HEK293 (cell line): ENCODE data around the gene GP1BB.

Source experiments
- CTCF ChIA-PET: fragments of 350-600 bp; formaldehyde crosslinking; extraction: SDS; loops from one replicate; lab custom pipeline; 2021; ENCODE audit warnings: antibody characterized with exemption; lab: Yijun Ruan, JAX
- POLR2A ChIA-PET: fragments of 300-600 bp; formaldehyde crosslinking; extraction: SDS; loops from one replicate; lab custom pipeline; 2020; ENCODE audit warnings: antibody characterized with exemption, inconsistent platforms; lab: Yijun Ruan, JAX
- H3K27ac ChIP-seq: fragments of 200-500 bp; sonication (Bioruptor generic); 2 replicates; pipeline ENCODE4 v1.5.1; 2014; ENCODE audit warnings: low read depth, low read length, control low read depth, inconsistent platforms; ENCODE audit errors: extremely low read depth
- H3K36me3 ChIP-seq, 2 experiments: fragments of 200-500 bp in 1 of 2; sonication (Bioruptor generic) in 1 of 2; 1 replicate in 1 of 2; 2 replicates in 1 of 2; pipeline ENCODE4 v1.5.1; 2014 to 2017; ENCODE audit warnings: inconsistent platforms in 2 of 2, low read length in 2 of 2; ENCODE audit not compliant: control insufficient read depth in 2 of 2, insufficient read depth in 1 of 2
- H3K4me1 ChIP-seq: fragments of 200-500 bp; sonication (Bioruptor generic); 2 replicates; pipeline ENCODE4 v1.5.1; 2014; ENCODE audit warnings: mild to moderate bottlenecking, low read length, inconsistent platforms; ENCODE audit not compliant: control insufficient read depth, insufficient read depth
- H3K4me3 ChIP-seq: 2 replicates; pipeline ENCODE4 v1.5.1; 2011; ENCODE audit warnings: low read depth, mild to moderate bottlenecking, control low read depth, low read length, moderate library complexity
- H3K9me3 ChIP-seq: fragments of 200-500 bp; sonication (Bioruptor generic); 2 replicates; pipeline ENCODE4 v1.5.1; 2014; ENCODE audit warnings: low read depth, low read length, inconsistent platforms; ENCODE audit not compliant: control insufficient read depth, insufficient read depth
- GLI4 ChIP-seq: fragments of 450-650 bp; formaldehyde crosslinking; IDR thresholded peaks from 2 replicates; pipeline ENCODE4 v1.5.1; 2016; ENCODE audit warnings: missing biosample characterization, missing genetic modification characterization
- GLIS1 ChIP-seq: fragments of 450-650 bp; formaldehyde crosslinking; IDR thresholded peaks from 2 replicates; pipeline ENCODE4 v1.5.1; 2016; ENCODE audit warnings: missing biosample characterization, missing genetic modification characterization
- GLIS2 ChIP-seq: fragments of 450-650 bp; formaldehyde crosslinking; IDR thresholded peaks from 2 replicates; pipeline ENCODE4 v1.5.1; 2016; ENCODE audit warnings: missing biosample characterization, missing genetic modification characterization
- KLF9 ChIP-seq: fragments of 450-650 bp; formaldehyde crosslinking; IDR thresholded peaks from 2 replicates; pipeline ENCODE4 v1.5.1; 2016; ENCODE audit warnings: missing biosample characterization, missing genetic modification characterization, low read depth
- REPIN1 ChIP-seq: fragments of 450-650 bp; formaldehyde crosslinking; IDR thresholded peaks from 2 replicates; pipeline ENCODE4 v1.5.1; 2017; ENCODE audit warnings: missing biosample characterization, missing genetic modification characterization, low read depth
- WT1 ChIP-seq: fragments of 450-650 bp; formaldehyde crosslinking; IDR thresholded peaks from 2 replicates; pipeline ENCODE4 v1.5.1; 2016; ENCODE audit warnings: missing biosample characterization, missing genetic modification characterization
- ZBTB7A ChIP-seq: fragments of 450-650 bp; formaldehyde crosslinking; IDR thresholded peaks from 2 replicates; pipeline ENCODE4 v1.5.1; 2016; ENCODE audit warnings: low read depth, missing biosample characterization, missing genetic modification characterization
- ZNF138 ChIP-seq: fragments of 450-650 bp; formaldehyde crosslinking; IDR thresholded peaks from 2 replicates; pipeline ENCODE4 v1.5.1; 2016; ENCODE audit warnings: missing biosample characterization, missing genetic modification characterization, borderline replicate concordance
- ZNF558 ChIP-seq: fragments of 450-650 bp; formaldehyde crosslinking; IDR thresholded peaks from 2 replicates; pipeline ENCODE4 v1.5.1; 2016; ENCODE audit warnings: missing biosample characterization, missing genetic modification characterization
- ZNF707 ChIP-seq: fragments of 450-650 bp; formaldehyde crosslinking; IDR thresholded peaks from 2 replicates; pipeline ENCODE4 v1.5.1; 2016; ENCODE audit warnings: missing biosample characterization, missing genetic modification characterization
- TF ChIP-seq, protein P1 (sequence below): fragments of 450-650 bp; formaldehyde crosslinking; conservative IDR thresholded peaks from 2 replicates; pipeline ENCODE4 v1.5.1; 2016; ENCODE audit warnings: low read depth, missing biosample characterization, missing genetic modification characterization
- TF ChIP-seq, protein P2 (sequence below): fragments of 450-650 bp; formaldehyde crosslinking; IDR thresholded peaks from 2 replicates; pipeline ENCODE4 v1.5.1; 2017; ENCODE audit warnings: missing biosample characterization, missing genetic modification characterization
- TF ChIP-seq, protein P3 (sequence below): fragments of 450-650 bp; formaldehyde crosslinking; IDR thresholded peaks from 2 replicates; pipeline ENCODE4 v1.5.1; 2017; ENCODE audit warnings: missing biosample characterization, missing genetic modification characterization
- TF ChIP-seq, protein P4 (sequence below): fragments of 450-650 bp; formaldehyde crosslinking; optimal IDR thresholded peaks from 2 replicates; pipeline ENCODE3; 2016; ENCODE audit warnings: missing biosample characterization, mild to moderate bottlenecking, missing genetic modification characterization
- TF ChIP-seq, protein P5 (sequence below): fragments of 450-650 bp; formaldehyde crosslinking; IDR thresholded peaks from 2 replicates; pipeline ENCODE4 v1.5.1; 2016; ENCODE audit warnings: missing biosample characterization, missing genetic modification characterization
- TF ChIP-seq, protein P6 (sequence below): fragments of 450-650 bp; formaldehyde crosslinking; conservative IDR thresholded peaks from 2 replicates; pipeline ENCODE4 v1.5.1; 2016; ENCODE audit warnings: low read depth, missing biosample characterization, missing genetic modification characterization
- TF ChIP-seq, protein P7 (sequence below): fragments of 450-650 bp; formaldehyde crosslinking; IDR thresholded peaks from 2 replicates; pipeline ENCODE4 v1.5.1; 2016; ENCODE audit warnings: missing biosample characterization, missing genetic modification characterization

Gene GP1BB

DNA sequence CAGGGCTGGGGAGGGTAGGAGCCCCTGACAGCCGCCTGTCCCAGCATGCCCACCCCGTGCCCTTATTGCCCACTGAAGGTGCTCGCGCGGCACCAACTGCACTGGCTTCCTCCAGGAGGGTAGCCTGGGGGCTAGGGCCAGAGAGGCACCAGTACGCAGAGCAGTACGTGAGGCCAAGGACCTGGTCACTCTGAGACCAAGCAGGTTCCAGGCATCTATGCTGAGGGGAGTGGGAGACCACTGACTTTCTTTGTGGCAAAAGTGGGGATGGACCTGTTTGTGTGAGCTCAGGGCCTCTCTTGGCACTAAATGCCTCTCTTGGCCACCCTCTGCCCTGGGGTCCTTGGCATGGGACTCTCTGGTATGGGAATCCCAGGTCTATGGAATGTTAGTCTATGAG, 10.8 kb downstream of the GP1BB start (continued):
- TF ChIP-seq, protein P1, sequence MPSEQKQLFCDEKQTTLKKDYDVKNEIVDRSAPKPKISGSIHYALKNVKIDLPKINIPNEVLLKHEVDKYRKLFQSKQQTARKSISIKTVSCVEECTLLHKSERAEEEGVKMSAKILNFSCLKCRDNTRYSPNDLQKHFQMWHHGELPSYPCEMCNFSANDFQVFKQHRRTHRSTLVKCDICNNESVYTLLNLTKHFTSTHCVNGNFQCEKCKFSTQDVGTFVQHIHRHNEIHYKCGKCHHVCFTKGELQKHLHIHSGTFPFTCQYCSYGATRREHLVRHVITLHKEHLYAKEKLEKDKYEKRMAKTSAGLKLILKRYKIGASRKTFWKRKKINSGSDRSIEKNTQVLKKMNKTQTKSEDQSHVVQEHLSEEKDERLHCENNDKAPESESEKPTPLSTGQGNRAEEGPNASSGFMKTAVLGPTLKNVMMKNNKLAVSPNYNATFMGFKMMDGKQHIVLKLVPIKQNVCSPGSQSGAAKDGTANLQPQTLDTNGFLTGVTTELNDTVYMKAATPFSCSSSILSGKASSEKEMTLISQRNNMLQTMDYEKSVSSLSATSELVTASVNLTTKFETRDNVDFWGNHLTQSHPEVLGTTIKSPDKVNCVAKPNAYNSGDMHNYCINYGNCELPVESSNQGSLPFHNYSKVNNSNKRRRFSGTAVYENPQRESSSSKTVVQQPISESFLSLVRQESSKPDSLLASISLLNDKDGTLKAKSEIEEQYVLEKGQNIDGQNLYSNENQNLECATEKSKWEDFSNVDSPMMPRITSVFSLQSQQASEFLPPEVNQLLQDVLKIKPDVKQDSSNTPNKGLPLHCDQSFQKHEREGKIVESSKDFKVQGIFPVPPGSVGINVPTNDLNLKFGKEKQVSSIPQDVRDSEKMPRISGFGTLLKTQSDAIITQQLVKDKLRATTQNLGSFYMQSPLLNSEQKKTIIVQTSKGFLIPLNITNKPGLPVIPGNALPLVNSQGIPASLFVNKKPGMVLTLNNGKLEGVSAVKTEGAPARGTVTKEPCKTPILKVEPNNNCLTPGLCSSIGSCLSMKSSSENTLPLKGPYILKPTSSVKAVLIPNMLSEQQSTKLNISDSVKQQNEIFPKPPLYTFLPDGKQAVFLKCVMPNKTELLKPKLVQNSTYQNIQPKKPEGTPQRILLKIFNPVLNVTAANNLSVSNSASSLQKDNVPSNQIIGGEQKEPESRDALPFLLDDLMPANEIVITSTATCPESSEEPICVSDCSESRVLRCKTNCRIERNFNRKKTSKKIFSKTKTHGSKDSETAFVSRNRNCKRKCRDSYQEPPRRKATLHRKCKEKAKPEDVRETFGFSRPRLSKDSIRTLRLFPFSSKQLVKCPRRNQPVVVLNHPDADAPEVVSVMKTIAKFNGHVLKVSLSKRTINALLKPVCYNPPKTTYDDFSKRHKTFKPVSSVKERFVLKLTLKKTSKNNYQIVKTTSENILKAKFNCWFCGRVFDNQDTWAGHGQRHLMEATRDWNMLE (tag by site-specific recombination) = no peak
- no peak for TF ChIP-seq ZNF138 (tag by site-specific recombination)
- TF ChIP-seq, protein P2, sequence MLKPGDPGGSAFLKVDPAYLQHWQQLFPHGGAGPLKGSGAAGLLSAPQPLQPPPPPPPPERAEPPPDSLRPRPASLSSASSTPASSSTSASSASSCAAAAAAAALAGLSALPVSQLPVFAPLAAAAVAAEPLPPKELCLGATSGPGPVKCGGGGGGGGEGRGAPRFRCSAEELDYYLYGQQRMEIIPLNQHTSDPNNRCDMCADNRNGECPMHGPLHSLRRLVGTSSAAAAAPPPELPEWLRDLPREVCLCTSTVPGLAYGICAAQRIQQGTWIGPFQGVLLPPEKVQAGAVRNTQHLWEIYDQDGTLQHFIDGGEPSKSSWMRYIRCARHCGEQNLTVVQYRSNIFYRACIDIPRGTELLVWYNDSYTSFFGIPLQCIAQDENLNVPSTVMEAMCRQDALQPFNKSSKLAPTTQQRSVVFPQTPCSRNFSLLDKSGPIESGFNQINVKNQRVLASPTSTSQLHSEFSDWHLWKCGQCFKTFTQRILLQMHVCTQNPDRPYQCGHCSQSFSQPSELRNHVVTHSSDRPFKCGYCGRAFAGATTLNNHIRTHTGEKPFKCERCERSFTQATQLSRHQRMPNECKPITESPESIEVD (tag by site-specific recombination) = no peak
- TF ChIP-seq, protein P3, sequence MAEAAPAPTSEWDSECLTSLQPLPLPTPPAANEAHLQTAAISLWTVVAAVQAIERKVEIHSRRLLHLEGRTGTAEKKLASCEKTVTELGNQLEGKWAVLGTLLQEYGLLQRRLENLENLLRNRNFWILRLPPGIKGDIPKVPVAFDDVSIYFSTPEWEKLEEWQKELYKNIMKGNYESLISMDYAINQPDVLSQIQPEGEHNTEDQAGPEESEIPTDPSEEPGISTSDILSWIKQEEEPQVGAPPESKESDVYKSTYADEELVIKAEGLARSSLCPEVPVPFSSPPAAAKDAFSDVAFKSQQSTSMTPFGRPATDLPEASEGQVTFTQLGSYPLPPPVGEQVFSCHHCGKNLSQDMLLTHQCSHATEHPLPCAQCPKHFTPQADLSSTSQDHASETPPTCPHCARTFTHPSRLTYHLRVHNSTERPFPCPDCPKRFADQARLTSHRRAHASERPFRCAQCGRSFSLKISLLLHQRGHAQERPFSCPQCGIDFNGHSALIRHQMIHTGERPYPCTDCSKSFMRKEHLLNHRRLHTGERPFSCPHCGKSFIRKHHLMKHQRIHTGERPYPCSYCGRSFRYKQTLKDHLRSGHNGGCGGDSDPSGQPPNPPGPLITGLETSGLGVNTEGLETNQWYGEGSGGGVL = no peak
- TF ChIP-seq ZNF558 = no peak
- no peak for TF ChIP-seq ZNF707 (tag by site-specific recombination)
- TF ChIP-seq, protein P4, sequence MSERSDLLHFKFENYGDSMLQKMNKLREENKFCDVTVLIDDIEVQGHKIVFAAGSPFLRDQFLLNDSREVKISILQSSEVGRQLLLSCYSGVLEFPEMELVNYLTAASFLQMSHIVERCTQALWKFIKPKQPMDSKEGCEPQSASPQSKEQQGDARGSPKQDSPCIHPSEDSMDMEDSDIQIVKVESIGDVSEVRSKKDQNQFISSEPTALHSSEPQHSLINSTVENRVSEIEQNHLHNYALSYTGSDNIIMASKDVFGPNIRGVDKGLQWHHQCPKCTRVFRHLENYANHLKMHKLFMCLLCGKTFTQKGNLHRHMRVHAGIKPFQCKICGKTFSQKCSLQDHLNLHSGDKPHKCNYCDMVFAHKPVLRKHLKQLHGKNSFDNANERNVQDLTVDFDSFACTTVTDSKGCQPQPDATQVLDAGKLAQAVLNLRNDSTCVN (tag by site-specific recombination) = no peak

DNA sequence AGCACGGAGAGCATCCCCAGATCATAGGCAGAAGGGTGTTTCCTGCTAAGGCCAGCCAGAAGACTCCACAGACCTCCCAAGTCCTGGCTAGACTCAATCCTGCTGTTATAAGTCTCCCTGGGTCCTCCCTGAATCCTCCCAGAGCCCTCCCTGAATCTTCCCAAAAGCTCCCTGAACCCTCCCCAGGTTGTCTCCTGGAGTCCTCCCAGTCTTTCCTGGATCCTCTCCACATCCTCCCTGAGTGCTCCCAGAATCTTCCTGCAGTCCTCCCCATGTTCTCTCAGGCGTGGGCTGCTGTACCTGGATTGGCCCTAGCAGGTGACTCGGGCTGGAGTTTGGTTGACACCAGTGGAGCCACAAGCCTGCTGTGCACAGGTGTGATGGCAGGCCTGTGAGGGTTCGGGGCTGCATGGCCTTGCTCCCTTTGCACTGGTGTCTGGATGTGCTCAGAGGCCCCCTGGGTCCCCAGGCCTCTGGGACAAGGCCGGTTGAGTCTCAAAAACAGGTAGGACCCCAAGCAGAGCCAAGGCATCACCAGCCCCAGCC, 11.6 kb downstream of the GP1BB start:
- CTCF ChIA-PET = interaction anchor here (7.5 kb wide), 1 partner anchor 179 kb away, joined by 184 read pairs; no protein-coding TSS in a partner anchor
- POLR2A ChIA-PET = no interaction called here
- TF ChIP-seq WT1 (tag by site-specific recombination) = peak; percentile 61
- TF ChIP-seq, protein P5, sequence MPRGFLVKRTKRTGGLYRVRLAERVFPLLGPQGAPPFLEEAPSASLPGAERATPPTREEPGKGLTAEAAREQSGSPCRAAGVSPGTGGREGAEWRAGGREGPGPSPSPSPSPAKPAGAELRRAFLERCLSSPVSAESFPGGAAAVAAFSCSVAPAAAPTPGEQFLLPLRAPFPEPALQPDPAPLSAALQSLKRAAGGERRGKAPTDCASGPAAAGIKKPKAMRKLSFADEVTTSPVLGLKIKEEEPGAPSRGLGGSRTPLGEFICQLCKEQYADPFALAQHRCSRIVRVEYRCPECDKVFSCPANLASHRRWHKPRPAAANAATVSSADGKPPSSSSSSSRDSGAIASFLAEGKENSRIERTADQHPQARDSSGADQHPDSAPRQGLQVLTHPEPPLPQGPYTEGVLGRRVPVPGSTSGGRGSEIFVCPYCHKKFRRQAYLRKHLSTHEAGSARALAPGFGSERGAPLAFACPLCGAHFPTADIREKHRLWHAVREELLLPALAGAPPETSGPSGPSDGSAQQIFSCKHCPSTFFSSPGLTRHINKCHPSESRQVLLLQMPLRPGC = no peak
- TF ChIP-seq, protein P6, sequence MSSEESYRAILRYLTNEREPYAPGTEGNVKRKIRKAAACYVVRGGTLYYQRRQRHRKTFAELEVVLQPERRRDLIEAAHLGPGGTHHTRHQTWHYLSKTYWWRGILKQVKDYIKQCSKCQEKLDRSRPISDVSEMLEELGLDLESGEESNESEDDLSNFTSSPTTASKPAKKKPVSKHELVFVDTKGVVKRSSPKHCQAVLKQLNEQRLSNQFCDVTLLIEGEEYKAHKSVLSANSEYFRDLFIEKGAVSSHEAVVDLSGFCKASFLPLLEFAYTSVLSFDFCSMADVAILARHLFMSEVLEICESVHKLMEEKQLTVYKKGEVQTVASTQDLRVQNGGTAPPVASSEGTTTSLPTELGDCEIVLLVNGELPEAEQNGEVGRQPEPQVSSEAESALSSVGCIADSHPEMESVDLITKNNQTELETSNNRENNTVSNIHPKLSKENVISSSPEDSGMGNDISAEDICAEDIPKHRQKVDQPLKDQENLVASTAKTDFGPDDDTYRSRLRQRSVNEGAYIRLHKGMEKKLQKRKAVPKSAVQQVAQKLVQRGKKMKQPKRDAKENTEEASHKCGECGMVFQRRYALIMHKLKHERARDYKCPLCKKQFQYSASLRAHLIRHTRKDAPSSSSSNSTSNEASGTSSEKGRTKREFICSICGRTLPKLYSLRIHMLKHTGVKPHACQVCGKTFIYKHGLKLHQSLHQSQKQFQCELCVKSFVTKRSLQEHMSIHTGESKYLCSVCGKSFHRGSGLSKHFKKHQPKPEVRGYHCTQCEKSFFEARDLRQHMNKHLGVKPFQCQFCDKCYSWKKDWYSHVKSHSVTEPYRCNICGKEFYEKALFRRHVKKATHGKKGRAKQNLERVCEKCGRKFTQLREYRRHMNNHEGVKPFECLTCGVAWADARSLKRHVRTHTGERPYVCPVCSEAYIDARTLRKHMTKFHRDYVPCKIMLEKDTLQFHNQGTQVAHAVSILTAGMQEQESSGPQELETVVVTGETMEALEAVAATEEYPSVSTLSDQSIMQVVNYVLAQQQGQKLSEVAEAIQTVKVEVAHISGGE (tag by site-specific recombination) = no peak
- TF ChIP-seq GLIS2 = no peak
- no peak for TF ChIP-seq GLI4 (tag by site-specific recombination)
- TF ChIP-seq, protein P7, sequence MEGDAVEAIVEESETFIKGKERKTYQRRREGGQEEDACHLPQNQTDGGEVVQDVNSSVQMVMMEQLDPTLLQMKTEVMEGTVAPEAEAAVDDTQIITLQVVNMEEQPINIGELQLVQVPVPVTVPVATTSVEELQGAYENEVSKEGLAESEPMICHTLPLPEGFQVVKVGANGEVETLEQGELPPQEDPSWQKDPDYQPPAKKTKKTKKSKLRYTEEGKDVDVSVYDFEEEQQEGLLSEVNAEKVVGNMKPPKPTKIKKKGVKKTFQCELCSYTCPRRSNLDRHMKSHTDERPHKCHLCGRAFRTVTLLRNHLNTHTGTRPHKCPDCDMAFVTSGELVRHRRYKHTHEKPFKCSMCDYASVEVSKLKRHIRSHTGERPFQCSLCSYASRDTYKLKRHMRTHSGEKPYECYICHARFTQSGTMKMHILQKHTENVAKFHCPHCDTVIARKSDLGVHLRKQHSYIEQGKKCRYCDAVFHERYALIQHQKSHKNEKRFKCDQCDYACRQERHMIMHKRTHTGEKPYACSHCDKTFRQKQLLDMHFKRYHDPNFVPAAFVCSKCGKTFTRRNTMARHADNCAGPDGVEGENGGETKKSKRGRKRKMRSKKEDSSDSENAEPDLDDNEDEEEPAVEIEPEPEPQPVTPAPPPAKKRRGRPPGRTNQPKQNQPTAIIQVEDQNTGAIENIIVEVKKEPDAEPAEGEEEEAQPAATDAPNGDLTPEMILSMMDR (tag by site-specific recombination) = no peak
- TF ChIP-seq KLF9 (tag by site-specific recombination) = no peak
- TF ChIP-seq REPIN1 (tag by site-specific recombination) = no peak
- TF ChIP-seq GLIS1 (tag by site-specific recombination) = peak; percentile 69
- no peak for TF ChIP-seq ZBTB7A (tag by site-specific recombination)
- Histone ChIP-seq H3K27ac (no peak overlapping the region), H3K4me3 (no peak overlapping the region), H3K4me1 (no peaks in the 10 kb centered on the region), H3K36me3 (no peaks in the 10 kb centered on the region), H3K9me3 (no peaks in the 10 kb centered on the region)
